ENCODE data around the gene OPCML.

The OPCML gene

GRCh38 chr11:133476570-133477250 is 55.6 kb downstream of the OPCML start:
- no peak overlapping the region for H3K4me3 ChIP-seq (replicated peaks; ENCODE audit: insufficient read depth, low read length)
- DNase-seq (ENCODE audit: low read depth in 1 of 2, low spot score in 1 of 2), result no peak
- H3K27ac ChIP-seq (replicated peaks), result no peak overlapping the region
- H3K27me3 ChIP-seq (ENCODE audit: insufficient read depth, poor library complexity, severe bottlenecking), result no peaks in the 10 kb centered on the region
- TF ChIP-seq, protein P1, sequence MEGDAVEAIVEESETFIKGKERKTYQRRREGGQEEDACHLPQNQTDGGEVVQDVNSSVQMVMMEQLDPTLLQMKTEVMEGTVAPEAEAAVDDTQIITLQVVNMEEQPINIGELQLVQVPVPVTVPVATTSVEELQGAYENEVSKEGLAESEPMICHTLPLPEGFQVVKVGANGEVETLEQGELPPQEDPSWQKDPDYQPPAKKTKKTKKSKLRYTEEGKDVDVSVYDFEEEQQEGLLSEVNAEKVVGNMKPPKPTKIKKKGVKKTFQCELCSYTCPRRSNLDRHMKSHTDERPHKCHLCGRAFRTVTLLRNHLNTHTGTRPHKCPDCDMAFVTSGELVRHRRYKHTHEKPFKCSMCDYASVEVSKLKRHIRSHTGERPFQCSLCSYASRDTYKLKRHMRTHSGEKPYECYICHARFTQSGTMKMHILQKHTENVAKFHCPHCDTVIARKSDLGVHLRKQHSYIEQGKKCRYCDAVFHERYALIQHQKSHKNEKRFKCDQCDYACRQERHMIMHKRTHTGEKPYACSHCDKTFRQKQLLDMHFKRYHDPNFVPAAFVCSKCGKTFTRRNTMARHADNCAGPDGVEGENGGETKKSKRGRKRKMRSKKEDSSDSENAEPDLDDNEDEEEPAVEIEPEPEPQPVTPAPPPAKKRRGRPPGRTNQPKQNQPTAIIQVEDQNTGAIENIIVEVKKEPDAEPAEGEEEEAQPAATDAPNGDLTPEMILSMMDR (IDR thresholded peaks at IDR 0.05; ENCODE audit: insufficient read depth, low read length), result no peak
- no peak for TF ChIP-seq SPI1 (IDR thresholded peaks at IDR 0.05; ENCODE audit: borderline replicate concordance, low read depth)
- no peak for TF ChIP-seq POLR2AphosphoS5 (IDR thresholded peaks at IDR 0.05; ENCODE audit: low read depth)
- no peak for TF ChIP-seq GABPA (IDR thresholded peaks at IDR 0.05; ENCODE audit: low read depth)
- TF ChIP-seq, protein P2, sequence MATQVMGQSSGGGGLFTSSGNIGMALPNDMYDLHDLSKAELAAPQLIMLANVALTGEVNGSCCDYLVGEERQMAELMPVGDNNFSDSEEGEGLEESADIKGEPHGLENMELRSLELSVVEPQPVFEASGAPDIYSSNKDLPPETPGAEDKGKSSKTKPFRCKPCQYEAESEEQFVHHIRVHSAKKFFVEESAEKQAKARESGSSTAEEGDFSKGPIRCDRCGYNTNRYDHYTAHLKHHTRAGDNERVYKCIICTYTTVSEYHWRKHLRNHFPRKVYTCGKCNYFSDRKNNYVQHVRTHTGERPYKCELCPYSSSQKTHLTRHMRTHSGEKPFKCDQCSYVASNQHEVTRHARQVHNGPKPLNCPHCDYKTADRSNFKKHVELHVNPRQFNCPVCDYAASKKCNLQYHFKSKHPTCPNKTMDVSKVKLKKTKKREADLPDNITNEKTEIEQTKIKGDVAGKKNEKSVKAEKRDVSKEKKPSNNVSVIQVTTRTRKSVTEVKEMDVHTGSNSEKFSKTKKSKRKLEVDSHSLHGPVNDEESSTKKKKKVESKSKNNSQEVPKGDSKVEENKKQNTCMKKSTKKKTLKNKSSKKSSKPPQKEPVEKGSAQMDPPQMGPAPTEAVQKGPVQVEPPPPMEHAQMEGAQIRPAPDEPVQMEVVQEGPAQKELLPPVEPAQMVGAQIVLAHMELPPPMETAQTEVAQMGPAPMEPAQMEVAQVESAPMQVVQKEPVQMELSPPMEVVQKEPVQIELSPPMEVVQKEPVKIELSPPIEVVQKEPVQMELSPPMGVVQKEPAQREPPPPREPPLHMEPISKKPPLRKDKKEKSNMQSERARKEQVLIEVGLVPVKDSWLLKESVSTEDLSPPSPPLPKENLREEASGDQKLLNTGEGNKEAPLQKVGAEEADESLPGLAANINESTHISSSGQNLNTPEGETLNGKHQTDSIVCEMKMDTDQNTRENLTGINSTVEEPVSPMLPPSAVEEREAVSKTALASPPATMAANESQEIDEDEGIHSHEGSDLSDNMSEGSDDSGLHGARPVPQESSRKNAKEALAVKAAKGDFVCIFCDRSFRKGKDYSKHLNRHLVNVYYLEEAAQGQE (IDR thresholded peaks at IDR 0.05; ENCODE audit: insufficient replicate concordance, low read depth), result no peak

DNA sequence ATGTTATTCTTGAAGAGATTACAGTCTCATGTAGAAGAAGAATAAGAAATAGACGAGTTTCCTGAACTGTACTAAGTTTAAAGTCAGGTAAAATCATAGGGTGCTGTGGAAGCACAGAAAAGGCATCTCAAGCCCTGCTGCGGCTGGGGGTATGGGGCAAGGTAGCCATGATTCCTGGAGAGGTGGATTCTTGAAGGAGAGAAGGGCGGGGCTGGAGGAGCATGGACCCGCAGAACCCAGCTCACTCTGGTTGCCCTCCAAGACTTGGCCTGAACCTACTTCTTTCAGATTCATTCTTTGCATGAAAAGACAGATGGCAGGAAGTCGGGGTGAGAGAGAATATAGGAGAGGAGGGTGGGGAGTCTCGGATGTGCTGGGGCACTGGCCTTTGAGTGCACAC is 57.8 kb downstream of the OPCML start:
- Histone ChIP-seq H3K4me3 (replicated peaks; ENCODE audit: insufficient read depth, low read length) (no peak overlapping the region), H3K27ac (replicated peaks) (no peak overlapping the region), H3K27me3 (ENCODE audit: insufficient read depth, poor library complexity, severe bottlenecking) (no peaks in the 10 kb centered on the region)
- no peak for DNase-seq (ENCODE audit: low read depth in 1 of 2, low spot score in 1 of 2)
- TF ChIP-seq, protein P1 (IDR thresholded peaks at IDR 0.05; ENCODE audit: insufficient read depth, low read length), result no peak
- TF ChIP-seq POLR2AphosphoS5 (IDR thresholded peaks at IDR 0.05; ENCODE audit: low read depth) (no peak), SPI1 (IDR thresholded peaks at IDR 0.05; ENCODE audit: borderline replicate concordance, low read depth) (no peak), GABPA (IDR thresholded peaks at IDR 0.05; ENCODE audit: low read depth) (no peak)
- TF ChIP-seq, protein P2 (IDR thresholded peaks at IDR 0.05; ENCODE audit: insufficient replicate concordance, low read depth), result no peak

DNA sequence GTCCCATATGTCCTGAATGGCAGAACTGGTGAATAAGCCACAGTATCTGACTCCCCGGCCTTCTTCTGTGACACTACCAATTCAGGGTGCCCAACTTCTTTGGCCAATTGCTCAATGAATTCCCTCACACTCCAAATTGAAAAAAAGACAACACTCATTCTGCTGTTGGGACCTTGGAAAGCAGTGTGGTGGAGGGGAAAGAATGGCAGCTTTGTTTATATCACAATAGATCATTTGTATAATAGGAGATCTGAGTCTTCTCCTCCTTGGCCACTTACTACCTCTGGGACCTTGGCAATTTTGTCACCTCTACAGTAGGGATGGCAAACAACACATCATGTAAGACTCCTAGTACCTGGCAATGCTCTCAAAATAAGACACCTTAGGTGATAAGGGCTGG is 64.6 kb downstream of the OPCML start:
- Histone ChIP-seq H3K27ac (replicated peaks) (no peak overlapping the region), H3K4me3 (replicated peaks; ENCODE audit: insufficient read depth, low read length) (no peak overlapping the region), H3K27me3 (ENCODE audit: insufficient read depth, poor library complexity, severe bottlenecking) (no peaks in the 10 kb centered on the region)
- DNase-seq (ENCODE audit: low read depth in 1 of 2, low spot score in 1 of 2), result no peak
- TF ChIP-seq, protein P1 (IDR thresholded peaks at IDR 0.05; ENCODE audit: insufficient read depth, low read length), result no peak
- TF ChIP-seq POLR2AphosphoS5 (IDR thresholded peaks at IDR 0.05; ENCODE audit: low read depth) (no peak), SPI1 (IDR thresholded peaks at IDR 0.05; ENCODE audit: borderline replicate concordance, low read depth) (no peak), GABPA (IDR thresholded peaks at IDR 0.05; ENCODE audit: low read depth) (no peak)
- TF ChIP-seq, protein P2 (IDR thresholded peaks at IDR 0.05; ENCODE audit: insufficient replicate concordance, low read depth), result no peak

Data from HL-60 (cell line).